AG09319 (cell line): Measurements from ENCODE around the gene SERPINB6.
"Not testable (repeated sequence)": the region's sequence is repeated elsewhere in the genome, so short reads cannot be mapped to it uniquely, and the experiment has no call there.

Experiments used
- DNase-seq: peaks from one replicate; pipeline ENCODE4 v3.0.0-alpha.2; 2010; ENCODE audit warnings: low read depth; ENCODE audit errors: extremely low read depth
- CTCF ChIP-seq: IDR thresholded peaks from 2 replicates; pipeline ENCODE4 v1.5.1; 2011; ENCODE audit warnings: low read depth, mild to moderate bottlenecking, inconsistent platforms, low read length, moderate library complexity

The SERPINB6 gene

GRCh38 chr6:3005874-3006273, 34.5 kb upstream of the SERPINB6 start:
- no peak for DNase-seq
- no peak for TF ChIP-seq CTCF

DNA sequence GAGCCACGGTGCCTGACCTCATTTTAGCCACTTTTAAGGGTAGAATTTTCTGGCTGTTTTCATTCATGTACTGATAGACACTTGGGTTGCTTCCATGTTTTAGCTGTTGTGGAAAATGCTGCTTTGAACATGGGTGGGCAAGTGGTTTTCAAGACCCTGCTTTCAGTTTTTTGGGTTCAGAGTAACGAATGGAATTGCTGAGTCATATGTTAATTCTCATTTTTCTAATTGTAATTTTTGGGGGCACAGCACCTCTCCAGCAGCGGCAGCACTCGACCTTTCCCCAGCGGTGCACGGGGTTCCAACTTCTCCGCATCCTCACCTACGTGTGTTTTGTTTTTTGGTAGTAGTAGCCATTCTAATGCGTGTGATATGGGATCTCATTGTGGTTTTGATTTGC, 33.7 kb upstream of the SERPINB6 start:
- DNase-seq, result no peak
- TF ChIP-seq CTCF, result no peak

DNA sequence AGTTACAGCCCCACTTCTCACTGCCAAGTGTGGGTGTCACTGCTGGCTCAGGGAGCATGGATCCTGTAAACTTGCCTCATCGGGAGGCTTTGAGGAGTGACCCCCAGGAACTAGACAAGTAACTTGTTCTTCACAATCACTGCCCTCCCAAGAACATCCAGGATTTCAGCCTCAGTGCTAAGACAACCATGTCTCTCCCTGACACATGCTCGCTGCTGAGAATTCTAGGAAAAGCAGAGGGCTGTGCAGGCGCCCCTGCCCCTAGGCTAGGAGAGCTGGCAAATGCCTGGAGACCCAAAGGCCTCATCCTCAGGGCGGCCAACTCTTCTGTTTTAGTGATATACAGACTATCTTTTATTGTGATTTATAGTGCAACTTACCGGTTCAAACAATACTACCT, 31.9 kb upstream of the SERPINB6 start:
- not testable (repeated sequence) for DNase-seq

DNA sequence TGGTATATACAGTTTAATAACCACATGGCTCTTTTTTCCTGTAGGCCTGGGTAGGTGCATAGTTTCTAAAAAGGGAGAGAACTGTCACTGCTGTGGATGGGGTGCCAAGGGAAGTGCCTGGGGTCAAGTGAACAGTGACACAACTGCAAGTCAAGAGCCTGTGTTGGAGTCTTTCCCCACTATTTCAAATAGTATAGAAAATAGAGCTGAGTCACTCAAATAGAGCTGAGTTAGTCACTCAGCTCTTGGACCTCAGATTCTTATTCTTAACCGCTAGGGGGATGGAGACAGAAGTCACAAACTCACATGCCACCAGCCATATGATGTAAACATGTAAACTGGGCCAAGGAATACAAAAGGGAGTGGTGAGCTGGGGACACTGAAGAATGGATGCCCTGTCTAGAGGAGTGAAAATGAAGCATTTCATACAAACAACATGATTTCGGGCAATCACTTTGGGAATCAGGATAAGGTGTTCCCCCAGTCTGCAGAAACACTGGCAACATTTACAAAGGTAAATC, 30.5 kb upstream of the SERPINB6 start:
- TF ChIP-seq CTCF, result peak; percentile 47

DNA sequence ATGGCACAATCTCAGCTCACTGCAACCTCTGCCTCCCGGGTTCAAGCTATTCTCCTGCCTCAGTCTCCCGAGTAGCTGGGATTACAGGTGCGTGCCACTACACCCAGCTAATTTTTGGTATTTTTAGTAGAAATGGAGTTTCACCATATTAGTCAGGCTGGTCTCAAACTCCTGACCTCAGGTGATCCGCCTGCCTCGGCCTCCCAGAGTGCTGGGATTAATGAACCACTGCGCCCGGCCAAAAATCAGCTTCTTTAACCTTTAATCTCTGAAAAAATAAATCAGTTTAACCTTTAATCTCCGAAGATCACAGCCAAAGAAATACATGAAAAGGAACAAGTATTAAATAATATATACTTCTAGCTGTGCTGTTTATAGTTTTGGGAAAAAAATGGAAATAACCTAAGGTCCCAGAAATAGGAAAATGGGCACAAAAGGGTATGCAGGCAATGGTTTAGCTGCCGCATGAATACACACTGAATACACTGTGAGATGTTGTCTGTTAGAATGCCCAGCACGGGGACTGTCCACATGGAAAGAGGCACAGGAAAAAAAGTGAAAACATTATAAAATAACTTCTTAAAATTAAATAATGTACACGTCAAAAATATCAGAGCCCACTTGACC, 29.9 kb upstream of the SERPINB6 start:
- no peak for TF ChIP-seq CTCF
- DNase-seq, result no peak

More for the DNA sequence above, 30.5 kb upstream of the SERPINB6 start:
- DNase-seq, result no peak

- TF ChIP-seq CTCF, result no peak
- no peak for DNase-seq
Observed at GRCh38 chr6:2999618-3000557, 28.5 kb upstream of the SERPINB6 start, which contains the start of gene NQO2. Gene NQO2 (plus strand): TSS chr6:2999894. CDS start chr6:3006553, 6,659 bp downstream.

- TF ChIP-seq CTCF, result no peak
- DNase-seq, result no peak
Observed at GRCh38 chr6:2998998-2999617, 27.7 kb upstream of the SERPINB6 start.
